Measurements from ENCODE around the gene EHBP1.

The EHBP1 gene

GRCh38 chr2:63052411-63053080 is 347.0 kb downstream of the EHBP1 start:
- TF ChIP-seq CEBPB (IDR thresholded peaks at IDR 0.05) = no peak

DNA sequence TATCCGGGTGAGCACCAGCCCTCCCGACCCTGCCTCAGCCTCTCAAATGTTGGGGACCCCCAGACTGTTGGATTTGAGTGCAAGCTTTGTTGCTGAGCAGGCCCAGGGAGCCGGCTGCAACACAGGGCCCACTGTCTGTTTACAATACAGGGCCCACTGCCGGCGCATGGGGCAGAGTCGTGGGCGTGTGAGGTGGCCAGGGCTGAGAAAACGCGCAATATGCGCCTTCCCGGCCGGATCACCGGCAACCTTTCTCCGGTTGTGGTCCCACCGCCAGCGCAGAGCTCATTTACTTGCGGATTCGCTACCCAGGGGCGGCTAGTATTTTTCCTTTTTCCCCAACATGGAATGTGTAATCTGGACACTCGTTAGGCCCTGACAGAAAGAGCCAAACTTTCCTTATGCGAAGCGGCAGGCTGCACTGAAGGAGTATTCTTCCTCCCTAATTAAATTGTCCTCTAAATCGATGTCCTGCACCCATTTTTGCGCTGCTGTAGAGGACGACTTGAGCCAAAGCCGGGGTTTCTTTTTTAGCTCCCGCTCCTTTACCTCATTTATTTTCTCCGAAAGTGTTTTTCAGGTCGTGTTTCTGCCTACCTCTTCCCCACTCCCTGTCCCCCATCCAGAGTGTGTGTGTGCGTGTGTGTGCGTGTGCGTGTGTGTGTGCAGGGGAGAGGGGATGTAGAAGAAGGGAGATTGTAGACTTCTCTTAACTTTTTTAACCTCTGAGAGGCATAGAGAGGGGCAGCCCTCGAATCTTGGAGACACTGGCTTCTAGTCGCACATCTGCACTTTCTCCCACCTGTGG is 347.8 kb downstream of the EHBP1 start:
- no peak for TF ChIP-seq REST (IDR thresholded peaks at IDR 0.05; ENCODE audit: low read depth)
- TF ChIP-seq, protein P1, sequence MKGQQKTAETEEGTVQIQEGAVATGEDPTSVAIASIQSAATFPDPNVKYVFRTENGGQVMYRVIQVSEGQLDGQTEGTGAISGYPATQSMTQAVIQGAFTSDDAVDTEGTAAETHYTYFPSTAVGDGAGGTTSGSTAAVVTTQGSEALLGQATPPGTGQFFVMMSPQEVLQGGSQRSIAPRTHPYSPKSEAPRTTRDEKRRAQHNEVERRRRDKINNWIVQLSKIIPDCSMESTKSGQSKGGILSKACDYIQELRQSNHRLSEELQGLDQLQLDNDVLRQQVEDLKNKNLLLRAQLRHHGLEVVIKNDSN (IDR thresholded peaks at IDR 0.05) = no peak
- TF ChIP-seq RAD21 (IDR thresholded peaks at IDR 0.05; ENCODE audit: low read depth) = no peak
- no peak for TF ChIP-seq EGR1 (IDR thresholded peaks at IDR 0.05)
- no peak for TF ChIP-seq TAF1 (IDR thresholded peaks at IDR 0.05; ENCODE audit: low read depth)
- TF ChIP-seq, protein P2, sequence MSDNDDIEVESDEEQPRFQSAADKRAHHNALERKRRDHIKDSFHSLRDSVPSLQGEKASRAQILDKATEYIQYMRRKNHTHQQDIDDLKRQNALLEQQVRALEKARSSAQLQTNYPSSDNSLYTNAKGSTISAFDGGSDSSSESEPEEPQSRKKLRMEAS (IDR thresholded peaks at IDR 0.05) = no peak
- TF ChIP-seq CREB1 (IDR thresholded peaks at IDR 0.05; ENCODE audit: low read depth) = no peak
- TF ChIP-seq TEAD4 (IDR thresholded peaks at IDR 0.05) = no peak
- TF ChIP-seq FOXM1 (IDR thresholded peaks at IDR 0.05; ENCODE audit: borderline replicate concordance, low read depth) = no peak

DNA sequence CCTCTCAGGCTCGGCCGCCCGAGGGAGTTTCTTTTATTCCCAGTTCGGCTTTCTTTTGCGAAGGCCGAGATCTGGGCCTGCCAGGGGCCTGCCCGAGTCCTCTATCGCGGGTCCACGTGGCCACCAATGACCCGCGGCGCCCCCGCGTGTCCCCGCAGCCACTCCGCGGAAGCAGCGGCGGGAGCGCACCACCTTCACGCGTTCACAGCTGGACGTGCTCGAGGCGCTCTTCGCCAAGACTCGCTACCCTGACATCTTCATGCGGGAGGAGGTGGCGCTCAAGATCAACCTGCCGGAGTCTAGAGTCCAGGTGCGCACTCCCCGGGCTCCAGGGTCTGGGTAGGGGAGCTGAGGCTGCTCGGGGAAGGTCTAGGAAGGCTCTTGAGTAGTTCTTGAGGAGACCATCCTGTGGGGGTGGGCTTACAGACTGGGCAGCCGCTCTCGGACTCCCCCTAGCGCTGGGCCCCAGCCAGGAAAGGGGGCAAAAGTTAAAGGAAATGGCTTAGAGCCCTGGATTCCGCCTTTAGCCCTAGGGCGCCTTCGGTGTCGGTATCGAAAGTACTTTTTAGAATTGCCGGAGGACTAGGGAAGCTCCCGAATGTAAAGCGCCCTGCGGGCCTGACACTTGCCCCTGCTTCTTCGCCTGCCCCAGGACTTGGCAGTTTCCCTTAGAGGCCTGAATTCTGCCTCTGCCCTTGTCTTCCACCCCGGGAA is 348.5 kb downstream of the EHBP1 start:
- TF ChIP-seq EGR1 (IDR thresholded peaks at IDR 0.05) (no peak), TCF12 (IDR thresholded peaks at IDR 0.05; ENCODE audit: low read depth) (no peak)

DNA sequence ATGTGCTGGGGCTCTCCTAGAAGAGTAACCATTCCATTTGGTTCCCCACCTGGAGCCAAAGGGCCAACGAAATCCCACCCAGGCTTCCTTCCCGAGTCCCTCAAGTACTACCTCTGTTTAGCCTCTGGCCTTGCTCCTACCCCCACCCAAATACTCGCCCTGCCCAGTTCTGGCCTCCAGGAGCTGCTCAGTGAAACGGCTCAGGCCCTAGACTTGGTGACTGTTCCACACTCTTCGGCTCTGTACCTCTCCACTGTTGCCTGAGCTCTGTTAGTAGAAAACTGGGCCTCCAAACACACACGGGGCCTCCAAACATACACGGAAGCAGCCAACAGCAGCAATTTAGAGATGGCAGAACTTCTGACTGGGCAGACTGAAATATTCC is 349.3 kb downstream of the EHBP1 start:
- TF ChIP-seq TEAD4 (IDR thresholded peaks at IDR 0.05) (no peak), TCF12 (IDR thresholded peaks at IDR 0.05; ENCODE audit: low read depth) (no peak), CREB1 (IDR thresholded peaks at IDR 0.05; ENCODE audit: low read depth) (no peak), TAF1 (IDR thresholded peaks at IDR 0.05; ENCODE audit: low read depth) (no peak), NFIC (IDR thresholded peaks at IDR 0.05) (no peak)

DNA sequence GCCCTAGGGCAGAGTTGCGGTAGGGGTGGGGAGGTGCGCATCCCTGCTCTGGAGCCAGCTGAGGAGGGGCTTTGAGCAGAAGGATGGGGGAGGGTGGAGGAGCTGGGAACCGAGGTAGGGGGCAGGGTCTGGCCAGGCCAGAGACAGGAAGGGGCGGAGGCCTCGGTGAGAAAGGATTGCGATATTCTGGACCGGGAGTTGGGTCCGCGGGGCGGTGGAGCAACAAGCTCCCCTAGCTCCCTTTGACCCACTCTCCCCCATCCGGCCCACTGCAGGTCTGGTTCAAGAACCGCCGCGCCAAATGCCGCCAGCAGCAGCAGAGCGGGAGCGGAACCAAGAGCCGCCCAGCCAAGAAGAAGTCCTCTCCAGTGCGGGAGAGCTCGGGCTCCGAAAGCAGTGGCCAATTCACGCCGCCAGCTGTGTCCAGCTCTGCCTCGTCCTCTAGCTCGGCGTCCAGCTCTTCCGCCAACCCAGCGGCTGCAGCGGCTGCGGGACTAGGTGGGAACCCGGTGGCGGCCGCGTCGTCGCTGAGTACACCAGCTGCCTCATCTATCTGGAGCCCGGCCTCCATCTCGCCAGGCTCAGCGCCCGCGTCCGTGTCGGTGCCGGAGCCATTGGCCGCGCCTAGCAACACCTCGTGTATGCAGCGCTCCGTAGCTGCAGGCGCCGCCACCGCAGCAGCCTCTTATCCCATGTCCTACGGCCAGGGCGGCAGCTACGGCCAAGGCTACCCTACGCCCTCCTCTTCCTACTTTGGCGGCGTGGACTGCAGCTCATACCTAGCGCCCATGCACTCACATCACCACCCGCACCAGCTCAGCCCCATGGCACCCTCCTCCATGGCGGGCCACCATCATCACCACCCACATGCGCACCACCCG is 350.0 kb downstream of the EHBP1 start:
- no peak for TF ChIP-seq EGR1 (IDR thresholded peaks at IDR 0.05)
- TF ChIP-seq, protein P2 (IDR thresholded peaks at IDR 0.05) = no peak

DNA sequence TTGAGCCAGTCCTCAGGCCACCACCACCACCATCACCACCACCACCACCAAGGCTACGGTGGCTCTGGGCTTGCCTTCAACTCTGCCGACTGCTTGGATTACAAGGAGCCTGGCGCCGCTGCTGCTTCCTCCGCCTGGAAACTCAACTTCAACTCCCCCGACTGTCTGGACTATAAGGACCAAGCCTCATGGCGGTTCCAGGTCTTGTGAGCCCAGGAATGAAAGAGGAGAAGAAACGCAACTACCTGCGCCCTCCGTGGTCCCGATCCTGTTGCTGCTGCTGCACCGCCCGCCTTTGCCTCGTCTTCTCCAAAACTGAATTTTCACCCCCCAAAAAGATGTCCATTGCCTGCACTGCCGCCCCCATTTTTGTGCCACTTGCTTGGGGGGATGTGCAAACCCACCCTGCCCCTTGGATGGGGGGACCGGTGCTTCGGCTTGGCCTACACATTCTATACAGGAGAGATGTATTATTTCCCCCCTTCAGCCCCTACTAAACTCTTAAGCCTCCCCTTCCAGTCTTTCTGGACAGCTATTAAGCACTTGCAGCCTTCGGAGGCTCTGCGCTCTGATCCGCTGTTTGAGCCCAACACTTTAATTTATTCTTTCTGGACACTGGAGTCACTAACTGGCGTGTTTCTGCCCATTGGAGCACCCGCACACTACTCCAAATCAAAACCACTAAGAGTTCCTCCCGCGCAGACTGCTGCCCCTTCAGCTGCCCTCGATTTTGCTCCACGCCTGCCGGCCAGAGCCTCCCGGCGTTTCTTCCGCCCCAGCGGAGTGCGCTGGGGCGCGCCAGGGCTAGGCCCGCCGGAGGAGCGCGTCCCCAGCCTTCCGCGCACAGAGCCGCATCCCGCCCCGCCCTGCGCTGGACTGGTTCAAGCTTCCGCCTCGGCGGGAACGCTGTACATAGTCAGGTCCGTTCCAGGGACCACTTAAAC is 350.9 kb downstream of the EHBP1 start:
- no peak for TF ChIP-seq YY1 (IDR thresholded peaks at IDR 0.05; ENCODE audit: low read depth)

GRCh38 chr2:63057249-63058143 is 352.0 kb downstream of the EHBP1 start:
- TF ChIP-seq YY1 (IDR thresholded peaks at IDR 0.05; ENCODE audit: low read depth) = no peak
